Endodermal cell (in vitro differentiated cells): ENCODE data around the gene DCAF4L1. TPM values are rescaled to one million over a fixed set of nuclear protein-coding genes. Genes with fewer than 3 reads are reported as not detected.
A peak's percentile ranks its signal among the peaks of the same experiment; 100 is the strongest.

ENCODE experiments used
- DNase-seq: peaks from one replicate; pipeline ENCODE4 v3.0.0-alpha.2; 2017
- H3K27ac ChIP-seq: 2 replicates; pipeline ENCODE4 v1.5.1; 2013; ENCODE audit warnings: mild to moderate bottlenecking, low read depth, low read length, moderate library complexity
- H3K27me3 ChIP-seq: 2 replicates; pipeline ENCODE4 v1.6.1; 2013; ENCODE audit warnings: mild to moderate bottlenecking, low read length, moderate library complexity; ENCODE audit not compliant: insufficient read depth, control insufficient read depth, poor library complexity, severe bottlenecking
- H3K36me3 ChIP-seq: 2 replicates; pipeline ENCODE4 v1.7.0; 2013; ENCODE audit warnings: mild to moderate bottlenecking, low read length, moderate library complexity; ENCODE audit not compliant: control insufficient read depth, insufficient read depth
- H3K4me1 ChIP-seq: one replicate; pipeline ENCODE4 v1.7.0; 2013; ENCODE audit warnings: low read length; ENCODE audit not compliant: control insufficient read depth, insufficient read depth
- H3K4me3 ChIP-seq: 2 replicates; pipeline ENCODE4 v1.5.1; 2013; ENCODE audit warnings: mild to moderate bottlenecking, low read length, moderate library complexity
- H3K9ac ChIP-seq: 2 replicates; pipeline ENCODE4 v1.6.1; 2013; ENCODE audit warnings: mild to moderate bottlenecking, low read length, moderate library complexity; ENCODE audit not compliant: poor library complexity, severe bottlenecking; ENCODE audit errors: extremely low read depth
- H3K9me3 ChIP-seq: 2 replicates; pipeline ENCODE4 v1.6.1; 2013; ENCODE audit warnings: mild to moderate bottlenecking, low read length, moderate library complexity; ENCODE audit not compliant: control insufficient read depth
- H3K27ac Mint-ChIP-seq: 2 replicates; pipeline ENCODE4 v1.8.0; 2020; ENCODE audit warnings: mixed read lengths
- H3K27me3 Mint-ChIP-seq: 2 replicates; pipeline ENCODE4 v1.8.0; 2021; ENCODE audit warnings: mild to moderate bottlenecking, mixed read lengths; ENCODE audit not compliant: insufficient read depth
- H3K36me3 Mint-ChIP-seq: 2 replicates; pipeline ENCODE4 v1.8.0; 2020; ENCODE audit warnings: low read depth, mixed read lengths
- H3K4me1 Mint-ChIP-seq: 2 replicates; pipeline ENCODE4 v1.8.0; 2020; ENCODE audit warnings: mixed read lengths
- H3K4me3 Mint-ChIP-seq: 2 replicates; pipeline ENCODE4 v1.8.0; 2020; ENCODE audit warnings: mild to moderate bottlenecking, moderate library complexity, mixed read lengths
- H3K9me3 Mint-ChIP-seq: 2 replicates; pipeline ENCODE4 v1.8.0; 2020; ENCODE audit warnings: mild to moderate bottlenecking, mixed read lengths
- CTCF ChIP-seq: fragments of 200-600 bp; sonication (generic); conservative IDR thresholded peaks from 2 replicates; pipeline ENCODE4 v1.5.0; 2021; ENCODE audit warnings: antibody characterized with exemption, mild to moderate bottlenecking
- WGBS, 2 experiments: methylation state at CpG; one replicate each; pipeline versions ENCODE4 v1.1.5 to v1.1.7; 2013; ENCODE audit warnings: missing lambda C conversion rate in 2 of 2, mixed read lengths in 1 of 2; ENCODE audit not compliant: insufficient coverage in 1 of 2, insufficient read length in 1 of 2; 5-methylcytosine and 5-hydroxymethylcytosine counted together
- total RNA-seq, 2 donors: library from RNA; stranded (reverse); fragmentation: NEBNext Ultra II Directional in 1 of 2; extraction: Animal tissue kit (Norgen Biotek cat#: 25700) in 1 of 2; gene quantifications; 2 replicates in 1 of 2; 3 replicates in 1 of 2; pipeline ENCODE4 v1.2.1, GENCODE V29; 2021

DCAF4L1 gene
- total RNA-seq, 2 donors from 2014 or later: 0.15 to 0.18 TPM

GRCh38 chr4:41944089-41944488, 37.5 kb upstream of the DCAF4L1 start:
- Histone ChIP-seq H3K36me3 (peaks cover 87% of the 10 kb centered on the region), H3K27ac (no peak overlapping the region)
- no peak overlapping the region for H3K4me3 Mint-ChIP-seq

GRCh38 chr4:41949531-41949930, 32.0 kb upstream of the DCAF4L1 start:
- Mint-ChIP-seq H3K4me3 (no peak overlapping the region), H3K27me3 (no peaks in the 10 kb centered on the region), H3K27ac (no peak overlapping the region), H3K36me3 (peaks cover 49% of the 10 kb centered on the region), H3K9me3 (no peaks in the 10 kb centered on the region), H3K4me1 (no peaks in the 10 kb centered on the region)
- no peaks in the 10 kb centered on the region for H3K27me3 ChIP-seq
- DNase-seq: no peak
- no peak overlapping the region for H3K9ac ChIP-seq
- no peak for TF ChIP-seq CTCF
- H3K36me3 ChIP-seq: peaks cover 86% of the 10 kb centered on the region
- H3K4me1 ChIP-seq: no peaks in the 10 kb centered on the region
- H3K4me3 ChIP-seq: no peak overlapping the region
- no peak overlapping the region for H3K27ac ChIP-seq
- no peaks in the 10 kb centered on the region for H3K9me3 ChIP-seq
- 96% methylated on average over 2 to 3 of the region's 3 CpGs for WGBS, 2 experiments

More at GRCh38 chr4:41944089-41944488, 37.5 kb upstream of the DCAF4L1 start:
- no peaks in the 10 kb centered on the region for H3K9me3 ChIP-seq
- H3K9me3 Mint-ChIP-seq: no peaks in the 10 kb centered on the region
- H3K27me3 ChIP-seq: no peaks in the 10 kb centered on the region
- H3K36me3 Mint-ChIP-seq: peaks cover 63% of the 10 kb centered on the region
- no peak overlapping the region for H3K27ac Mint-ChIP-seq
- no peaks in the 10 kb centered on the region for H3K4me1 Mint-ChIP-seq
- H3K4me1 ChIP-seq: no peaks in the 10 kb centered on the region
- TF ChIP-seq CTCF: no peak
- H3K9ac ChIP-seq: no peak overlapping the region
- no peak overlapping the region for H3K4me3 ChIP-seq
- H3K27me3 Mint-ChIP-seq: no peaks in the 10 kb centered on the region
- DNase-seq: no peak

DNA sequence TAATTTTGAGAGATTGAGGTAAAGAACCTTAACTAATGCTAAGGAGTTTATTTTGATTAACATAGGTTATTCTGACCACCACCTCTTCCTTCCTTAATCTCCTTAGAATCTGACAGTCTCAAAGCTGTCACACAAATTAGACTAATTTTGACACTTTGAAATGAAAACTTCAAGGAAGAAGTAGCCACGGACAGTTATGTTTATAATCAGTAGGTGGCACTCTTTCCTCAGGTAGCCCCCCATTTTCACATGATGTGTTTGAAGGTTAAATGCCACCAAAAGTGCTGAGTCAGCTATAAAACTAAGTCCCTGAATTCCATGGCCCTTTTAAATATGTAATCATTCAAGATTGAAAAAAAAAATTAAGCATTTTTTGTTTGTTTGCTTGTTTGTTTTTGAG, 23.9 kb upstream of the DCAF4L1 start:
- Histone ChIP-seq H3K27me3 (no peaks in the 10 kb centered on the region), H3K9me3 (no peaks in the 10 kb centered on the region), H3K4me3 (no peak overlapping the region), H3K36me3 (peaks cover 44% of the 10 kb centered on the region), H3K27ac (no peak overlapping the region), H3K4me1 (no peaks in the 10 kb centered on the region), H3K9ac (no peak overlapping the region)
- Mint-ChIP-seq H3K9me3 (no peaks in the 10 kb centered on the region), H3K27ac (no peak overlapping the region), H3K27me3 (no peaks in the 10 kb centered on the region), H3K4me1 (no peaks in the 10 kb centered on the region), H3K4me3 (no peak overlapping the region), H3K36me3 (peaks cover 22% of the 10 kb centered on the region)
- TF ChIP-seq CTCF: peak; percentile 82
- DNase-seq: no peak
- 56 to 60% methylated on average over 1 of the region's 1 CpG for WGBS, 2 experiments
